Endothelial cell of umbilical vein (primary cell): ENCODE results near the gene RTN4R. TPM values are rescaled to one million over a fixed set of nuclear protein-coding genes. Genes with fewer than 3 reads are reported as not detected.

Experiments used
- BruUV-seq: library from RNA; stranded (reverse); fragments of 400-500 nt; replicated peaks from 2 replicates; lab custom pipeline; 2021; lab: Mats Ljungman, UMichigan
- CTCF ChIA-PET: fragments of 300-600, 350-600 bp; sonication (Branson Sonifier 250); formaldehyde crosslinking; loops from one replicate; lab custom pipeline; 2021; ENCODE audit warnings: antibody characterized with exemption, inconsistent platforms; lab: Charles Lee
- POLR2A ChIA-PET: fragments of 300-600, 350-600 bp; sonication (Branson Sonifier 250); formaldehyde crosslinking; loops from one replicate; lab custom pipeline; 2021; ENCODE audit warnings: antibody characterized with exemption, inconsistent platforms; lab: Charles Lee
- DNase-seq: peaks from one replicate; pipeline ENCODE4 v3.0.0-alpha.2; 2011; ENCODE audit warnings: low read depth, low spot score
- FAIRE-seq: peaks from 2 replicates; lab custom pipeline; 2011; peaks lifted over from hg19 to GRCh38; lab: Jason Lieb, UNC
- H2AFZ ChIP-seq: 2 replicates; pipeline ENCODE4 v1.6.0; 2012; ENCODE audit warnings: low read depth, low read length, control low read depth, inconsistent platforms
- H3K27ac ChIP-seq: 2 replicates; pipeline ENCODE4 v1.5.1; 2011; ENCODE audit warnings: low read depth, mild to moderate bottlenecking, control low read depth, low read length, moderate library complexity; ENCODE audit not compliant: insufficient read depth
- H3K27me3 ChIP-seq, 2 experiments: 2 replicates each; pipeline versions ENCODE4 v1.6.0 to v1.6.1; 2011; ENCODE audit warnings: low read length in 2 of 2, mixed read lengths in 1 of 2; ENCODE audit not compliant: control insufficient read depth in 2 of 2, insufficient read depth in 2 of 2
- H3K36me3 ChIP-seq, 2 experiments: 2 replicates in 1 of 2; 3 replicates in 1 of 2; pipeline ENCODE4 v1.5.1; 2011; ENCODE audit warnings: low read length in 2 of 2, mild to moderate bottlenecking in 1 of 2, moderate library complexity in 1 of 2; ENCODE audit not compliant: control insufficient read depth in 2 of 2, insufficient read depth in 2 of 2; ENCODE audit errors: extremely low read depth in 1 of 2
- H3K4me1 ChIP-seq: 3 replicates; pipeline ENCODE4 v1.5.1; 2011; ENCODE audit warnings: mild to moderate bottlenecking, low read length; ENCODE audit not compliant: control insufficient read depth, insufficient read depth; ENCODE audit errors: extremely low read depth
- H3K4me2 ChIP-seq: 2 replicates; pipeline ENCODE4 v1.6.1; 2011; ENCODE audit warnings: low read length, control low read depth, mixed read lengths; ENCODE audit not compliant: insufficient read depth
- H3K4me3 ChIP-seq, 3 experiments: fragments of 200-600 bp in 1 of 3; sonication (generic), shearing (Covaris generic) in 1 of 3; replicated peaks in 1 of 3; 2 replicates each; pipeline ENCODE4 v1.5.1; 2011 to 2016; ENCODE audit warnings: control low read depth in 3 of 3, low read length in 3 of 3, mild to moderate bottlenecking in 2 of 3, inconsistent platforms in 1 of 3, low read depth in 1 of 3, moderate library complexity in 1 of 3; ENCODE audit not compliant: insufficient read depth in 1 of 3
- H3K79me2 ChIP-seq: 2 replicates; pipeline ENCODE4 v1.6.0; 2012; ENCODE audit warnings: low read length, inconsistent platforms; ENCODE audit not compliant: control insufficient read depth, insufficient read depth
- H3K9ac ChIP-seq: replicated peaks from 2 replicates; pipeline ENCODE3; 2011; ENCODE audit warnings: low read length, control low read depth; ENCODE audit not compliant: insufficient read depth; ENCODE audit errors: extremely low read depth
- H3K9me1 ChIP-seq: replicated peaks from 3 replicates; pipeline ENCODE4 v1.6.0; 2011; ENCODE audit warnings: mild to moderate bottlenecking, low read length; ENCODE audit not compliant: control insufficient read depth, insufficient read depth; ENCODE audit errors: extremely low read depth
- H3K9me3 ChIP-seq: replicated peaks from 2 replicates; pipeline ENCODE4 v1.5.1; 2012; ENCODE audit warnings: low read length, inconsistent platforms; ENCODE audit not compliant: control insufficient read depth, insufficient read depth
- H4K20me1 ChIP-seq: replicated peaks from 2 replicates; pipeline ENCODE3; 2011; ENCODE audit warnings: mild to moderate bottlenecking, low read length; ENCODE audit not compliant: control insufficient read depth, insufficient read depth; ENCODE audit errors: extremely low read depth
- CTCF ChIP-seq, 2 donors: IDR thresholded peaks; 1 replicate in 1 of 2; 2 replicates in 1 of 2; pipeline ENCODE4 v1.5.1; 2011; ENCODE audit warnings: low read length in 2 of 2, mild to moderate bottlenecking in 2 of 2, moderate library complexity in 2 of 2, control low read depth in 1 of 2, inconsistent platforms in 1 of 2, low read depth in 1 of 2; ENCODE audit not compliant: insufficient read depth in 1 of 2; ENCODE audit errors: extremely low read depth in 1 of 2
- EZH2 ChIP-seq: IDR thresholded peaks from 2 replicates; pipeline ENCODE4 v1.6.1; 2012; ENCODE audit warnings: borderline replicate concordance, low read depth, mild to moderate bottlenecking, moderate library complexity, low read length, inconsistent platforms; ENCODE audit not compliant: severe bottlenecking
- FOS ChIP-seq: IDR thresholded peaks from 2 replicates; pipeline ENCODE4 v1.6.1; 2011; ENCODE audit warnings: mild to moderate bottlenecking, low read length, moderate library complexity, borderline replicate concordance; ENCODE audit not compliant: insufficient read depth
- GATA2 ChIP-seq: IDR thresholded peaks from 2 replicates; pipeline ENCODE4 v1.7.0; 2011; ENCODE audit warnings: low read depth, mild to moderate bottlenecking, moderate library complexity, mixed read lengths, low read length; ENCODE audit not compliant: insufficient read length, insufficient read depth
- JUN ChIP-seq: IDR thresholded peaks from 2 replicates; pipeline ENCODE4 v1.6.1; 2011; ENCODE audit warnings: borderline replicate concordance, low read depth; ENCODE audit not compliant: insufficient read length, insufficient read depth
- MAX ChIP-seq: IDR thresholded peaks from 2 replicates; pipeline ENCODE4 v1.6.1; 2011; ENCODE audit not compliant: insufficient read depth, insufficient read length
- MYC ChIP-seq: IDR thresholded peaks from one replicate; pipeline ENCODE4 v1.6.1; 2011; ENCODE audit warnings: mild to moderate bottlenecking, low read depth, low read length
- POLR2A ChIP-seq: IDR thresholded peaks from 2 replicates; pipeline ENCODE4 v1.6.1; 2012; ENCODE audit warnings: low read depth, mild to moderate bottlenecking, control low read depth, low read length
- POLR2AphosphoS5 ChIP-seq: IDR thresholded peaks from 2 replicates; pipeline ENCODE4 v1.6.1; 2012; ENCODE audit warnings: low read depth, mild to moderate bottlenecking, control low read depth, low read length, moderate library complexity; ENCODE audit not compliant: insufficient read depth
- dilution Hi-C: fragments of 300-500 bp; cut with MboI; formaldehyde crosslinking; loops from one replicate; pipeline ENCODE4 v1.15.0; 2019; ENCODE audit warnings: low sequenced_read_pairs; ENCODE audit not compliant: extremely low pct_ligation_motif_present
- intact Hi-C: fragments of 100-400 bp; cut with micrococcal nuclease; formaldehyde crosslinking; loops from one replicate; pipeline ENCODE4 v1.10.0; 2022
- polyA plus RNA-seq, 4 experiments: library from polyadenylated mRNA; depleted of rRNA in 3 of 4; stranded (reverse) in 3 of 4; unstranded in 1 of 4; fragments of >200 nt; gene quantifications; 2 replicates each; pipeline versions ENCODE4 v1.2.1 to v1.2.3, GENCODE V29; 2011 to 2012; ENCODE audit warnings: missing spikeins in 1 of 4
- total RNA-seq: library from RNA; stranded (reverse); gene quantifications from 2 replicates; pipeline ENCODE4 v1.2.3, GENCODE V29; 2021

Gene RTN4R
- total and polyA plus RNA-seq, 2 donors (not counting 3 experiments of a cell fraction or from before 2014, with no cell fraction given): 1.2 to 2.2 TPM

GRCh38 chr22:20217563-20217962 lies 50.6 kb downstream of the RTN4R start:
- no peaks in the 10 kb centered on the region for H3K4me1 ChIP-seq
- FAIRE-seq: no peak
- no peaks in the 10 kb centered on the region for H3K79me2 ChIP-seq
- H3K27ac ChIP-seq: no peak overlapping the region
- TF ChIP-seq CTCF (IDR thresholded peaks at IDR 0.05; ENCODE audit: extremely low read depth in 1 of 2, insufficient read depth in 1 of 2, low read depth in 1 of 2, low read length in 2 of 2) (no peak), MYC (no peak), JUN (no peak), POLR2AphosphoS5 (no peak), MAX (no peak), EZH2 (no peak), FOS (no peak), GATA2 (no peak), POLR2A (no peak)
- H3K36me3 ChIP-seq: no peaks in the 10 kb centered on the region
- POLR2A ChIA-PET: no interaction called here
- H3K4me3 ChIP-seq: no peak overlapping the region
- no peak overlapping the region for H3K4me2 ChIP-seq
- dilution Hi-C loops (no loop called here), intact Hi-C loops (no loop called here)
- no peak for DNase-seq
- no peak overlapping the region for H3K9ac ChIP-seq
- no peaks in the 10 kb centered on the region for H4K20me1 ChIP-seq
- no TSS peak for BruUV-seq
- H2AFZ ChIP-seq: no peak overlapping the region
- H3K9me1 ChIP-seq: no peaks in the 10 kb centered on the region
- CTCF ChIA-PET: interaction anchor here (0.7 kb wide), 1 partner anchor 31 kb away, joined by 3 read pairs; no protein-coding TSS in a partner anchor
- no peaks in the 10 kb centered on the region for H3K9me3 ChIP-seq
- no peaks in the 10 kb centered on the region for H3K27me3 ChIP-seq
